Colonic mucosa (tissue), 4 donors: ENCODE measurements around the gene SLC31A2. TPM values are rescaled to one million over a fixed set of nuclear protein-coding genes. Genes with fewer than 3 reads are reported as not detected.

Experiments
- DNase-seq: peaks from one replicate; pipeline ENCODE4 v3.0.0-alpha.2; 2020
- H3K27ac ChIP-seq: fragments of 200-600 bp; one replicate; pipeline ENCODE4 v1.8.0; 2021
- H3K27me3 ChIP-seq: fragments of 200-600 bp; one replicate; pipeline ENCODE4 v1.8.0; 2021
- H3K36me3 ChIP-seq: fragments of 200-600 bp; one replicate; pipeline ENCODE4 v1.8.0; 2021
- H3K4me1 ChIP-seq: fragments of 200-600 bp; one replicate; pipeline ENCODE4 v1.8.0; 2021; ENCODE audit warnings: mild to moderate bottlenecking
- H3K4me3 ChIP-seq: fragments of 200-600 bp; one replicate; pipeline ENCODE4 v1.8.0; 2021
- H3K9ac ChIP-seq, 2 donors: one replicate each; pipeline ENCODE4 v1.7.0; 2013; ENCODE audit warnings: control low read depth in 2 of 2, low read depth in 2 of 2, low read length in 2 of 2
- H3K9me3 ChIP-seq: fragments of 200-600 bp; one replicate; pipeline ENCODE4 v1.8.0; 2021
- intact Hi-C: fragments of 100-400 bp; cut with DNase I; formaldehyde crosslinking; loops from one replicate; pipeline ENCODE4 v1.14.1; 2022
- total RNA-seq, 2 donors: library from RNA; stranded (reverse); fragmentation: NEBNext Ultra II Directional in 1 of 2; extraction: Animal tissue kit (Norgen Biotek cat#: 25700) in 1 of 2; gene quantifications; one replicate each; pipeline ENCODE4 v1.2.1, GENCODE V29; 2021
- TF ChIP-seq, protein P1 (sequence below): fragments of 200-600 bp; IDR thresholded peaks from one replicate; pipeline ENCODE4 v1.8.0; 2022; ENCODE audit warnings: antibody characterized with exemption, mild to moderate bottlenecking
- donor health status: healthy.
- donor health status: DM: no; HTN: no; CAD: no.
- donor health status: DM: no; HTN: no; CAD: no.

Gene SLC31A2
- total RNA-seq, 2 donors from 2014 or later = 6.1 to 14.4 TPM

DNA sequence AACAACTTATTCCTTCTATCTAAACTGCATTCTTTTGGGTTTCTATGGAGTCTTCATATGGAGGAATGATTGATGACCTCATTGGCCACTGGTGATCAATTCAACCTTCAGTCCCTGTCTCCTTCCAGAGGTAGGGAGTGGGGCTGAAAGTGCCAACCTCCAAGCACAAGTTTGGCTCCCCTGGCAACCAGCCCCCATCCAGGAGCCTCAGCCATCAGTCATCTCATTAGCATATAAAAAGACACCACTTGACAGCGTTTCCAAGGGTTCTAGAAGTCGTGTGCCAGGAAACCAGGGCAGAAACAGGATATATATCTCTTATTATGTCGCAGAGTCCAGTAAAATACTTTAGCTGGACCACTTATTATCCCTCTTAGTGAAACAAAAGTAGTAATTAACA lies 9.8 kb downstream of the SLC31A2 start:
- no peaks in the 10 kb centered on the region for H3K27me3 ChIP-seq
- H3K27ac ChIP-seq = no peak overlapping the region
- intact Hi-C loops = no loop called here
- TF ChIP-seq, protein P1, sequence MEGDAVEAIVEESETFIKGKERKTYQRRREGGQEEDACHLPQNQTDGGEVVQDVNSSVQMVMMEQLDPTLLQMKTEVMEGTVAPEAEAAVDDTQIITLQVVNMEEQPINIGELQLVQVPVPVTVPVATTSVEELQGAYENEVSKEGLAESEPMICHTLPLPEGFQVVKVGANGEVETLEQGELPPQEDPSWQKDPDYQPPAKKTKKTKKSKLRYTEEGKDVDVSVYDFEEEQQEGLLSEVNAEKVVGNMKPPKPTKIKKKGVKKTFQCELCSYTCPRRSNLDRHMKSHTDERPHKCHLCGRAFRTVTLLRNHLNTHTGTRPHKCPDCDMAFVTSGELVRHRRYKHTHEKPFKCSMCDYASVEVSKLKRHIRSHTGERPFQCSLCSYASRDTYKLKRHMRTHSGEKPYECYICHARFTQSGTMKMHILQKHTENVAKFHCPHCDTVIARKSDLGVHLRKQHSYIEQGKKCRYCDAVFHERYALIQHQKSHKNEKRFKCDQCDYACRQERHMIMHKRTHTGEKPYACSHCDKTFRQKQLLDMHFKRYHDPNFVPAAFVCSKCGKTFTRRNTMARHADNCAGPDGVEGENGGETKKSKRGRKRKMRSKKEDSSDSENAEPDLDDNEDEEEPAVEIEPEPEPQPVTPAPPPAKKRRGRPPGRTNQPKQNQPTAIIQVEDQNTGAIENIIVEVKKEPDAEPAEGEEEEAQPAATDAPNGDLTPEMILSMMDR = no peak
- H3K4me3 ChIP-seq = no peak overlapping the region
- no peak for DNase-seq
- H3K9me3 ChIP-seq = no peaks in the 10 kb centered on the region
- no peak overlapping the region for H3K9ac ChIP-seq
- peaks cover 25% of the 10 kb centered on the region for H3K36me3 ChIP-seq
- H3K4me1 ChIP-seq = no peaks in the 10 kb centered on the region

DNA sequence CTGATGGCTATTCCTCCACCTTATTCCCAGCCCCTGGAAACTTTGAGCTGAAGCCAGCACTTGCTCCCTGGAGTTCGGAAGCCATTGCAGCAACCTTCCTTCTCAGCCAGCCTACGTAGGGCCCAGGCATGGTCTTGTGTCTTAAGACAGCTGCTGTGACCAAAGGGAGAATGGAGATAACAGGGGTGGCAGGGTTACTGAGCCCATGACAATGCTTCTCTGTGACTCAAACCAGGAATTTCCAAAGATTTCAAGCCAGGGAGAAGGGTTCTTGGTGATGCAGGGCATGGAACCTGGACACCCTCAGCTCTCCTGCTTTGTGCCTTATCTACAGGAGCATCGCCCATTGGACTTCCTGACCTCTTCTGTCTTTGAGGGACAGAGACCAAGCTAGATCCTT lies 12.2 kb downstream of the SLC31A2 start:
- Histone ChIP-seq H3K9me3 (no peaks in the 10 kb centered on the region), H3K4me3 (no peak overlapping the region), H3K27me3 (no peaks in the 10 kb centered on the region), H3K36me3 (peaks cover 35% of the 10 kb centered on the region), H3K27ac (no peak overlapping the region), H3K9ac (no peak overlapping the region), H3K4me1 (no peaks in the 10 kb centered on the region)
- TF ChIP-seq, protein P1 = no peak
- intact Hi-C loops = no loop called here
- DNase-seq = no peak

DNA sequence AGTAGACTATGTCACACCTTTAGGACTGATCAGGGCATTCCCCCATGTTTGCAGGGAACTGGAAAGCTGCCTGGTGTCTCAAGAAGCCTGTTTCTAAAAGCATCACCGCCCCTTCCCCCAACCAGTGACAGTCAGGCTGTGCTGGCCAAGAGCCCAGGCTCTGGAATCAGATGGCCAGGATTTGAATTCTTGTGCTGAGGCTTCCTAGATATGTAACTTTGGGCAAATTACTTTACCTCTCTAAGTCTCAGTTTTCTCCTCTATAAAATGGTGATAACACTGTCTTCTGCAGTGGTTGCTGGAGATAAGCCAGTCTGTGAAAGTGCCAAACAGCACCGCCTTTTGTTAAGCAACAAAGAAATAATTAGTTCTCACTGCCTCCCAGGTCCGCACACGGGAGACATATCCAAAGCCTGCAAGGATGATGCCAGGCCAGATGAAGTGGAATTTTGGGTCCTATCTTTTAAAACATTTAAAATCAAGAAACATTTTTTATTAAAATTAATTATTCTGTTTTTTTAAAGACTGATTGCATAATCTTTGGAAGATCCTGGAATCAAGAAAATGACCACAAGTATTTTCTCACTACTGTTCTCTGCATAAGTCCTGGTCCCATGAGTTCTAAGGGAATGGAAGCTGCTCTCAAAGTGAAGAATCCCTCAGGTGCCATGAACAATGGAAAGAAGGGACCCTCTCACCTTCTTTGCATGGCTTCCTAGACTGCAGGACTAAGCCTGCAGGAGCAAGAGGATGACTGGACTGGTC lies 13.9 kb downstream of the SLC31A2 start:
- Histone ChIP-seq H3K4me3 (no peak overlapping the region), H3K27ac (no peak overlapping the region), H3K9me3 (no peaks in the 10 kb centered on the region), H3K9ac (no peak overlapping the region), H3K27me3 (no peaks in the 10 kb centered on the region), H3K36me3 (peaks cover 49% of the 10 kb centered on the region), H3K4me1 (no peaks in the 10 kb centered on the region)
- intact Hi-C loops = no loop called here
- TF ChIP-seq, protein P1 = no peak
- no peak for DNase-seq

DNA sequence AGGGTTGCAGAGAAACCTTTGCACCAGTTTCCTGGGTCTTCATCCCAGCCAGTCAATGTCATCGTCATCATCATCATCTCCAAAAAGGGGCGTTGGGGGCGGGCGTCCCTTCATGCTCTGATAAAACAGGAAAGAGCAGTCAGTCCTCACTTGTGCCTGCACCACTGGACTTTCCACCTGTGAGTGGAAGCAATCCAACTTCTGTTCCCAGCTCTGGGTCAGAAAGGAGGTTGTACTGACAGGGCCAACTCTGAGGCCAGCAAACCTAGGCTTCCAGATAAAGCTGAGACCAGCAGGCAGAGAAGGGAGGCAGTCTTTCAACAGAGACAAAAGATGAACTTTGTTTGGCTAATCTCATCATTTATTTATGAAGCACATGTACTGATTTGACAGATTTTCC lies 15.2 kb downstream of the SLC31A2 start:
- intact Hi-C loops = no loop called here
- no peaks in the 10 kb centered on the region for H3K27me3 ChIP-seq
- H3K27ac ChIP-seq = no peak overlapping the region
- no peak overlapping the region for H3K4me3 ChIP-seq
- no peaks in the 10 kb centered on the region for H3K4me1 ChIP-seq
- DNase-seq = no peak
- peaks cover 51% of the 10 kb centered on the region for H3K36me3 ChIP-seq
- H3K9ac ChIP-seq = no peak overlapping the region
- no peaks in the 10 kb centered on the region for H3K9me3 ChIP-seq
- TF ChIP-seq, protein P1 = no peak

DNA sequence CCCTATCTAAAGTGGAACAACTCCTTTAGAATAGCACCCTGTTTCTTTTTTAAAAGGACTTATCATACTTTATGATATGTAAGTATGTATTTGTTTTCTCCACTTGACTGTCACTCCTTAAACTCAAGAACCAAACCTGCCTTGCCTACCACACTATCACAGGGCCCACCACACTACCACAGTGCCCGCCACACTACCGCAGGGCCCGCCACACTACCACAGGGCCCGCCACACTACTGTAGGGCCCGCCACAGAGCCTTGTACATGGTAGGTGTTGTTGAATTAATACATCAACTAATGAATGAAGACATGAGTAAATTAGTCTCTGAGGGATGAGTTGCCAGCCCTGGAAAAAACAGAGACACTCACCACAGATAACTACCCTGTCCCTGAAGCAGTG lies 18.0 kb downstream of the SLC31A2 start:
- H3K4me1 ChIP-seq = no peaks in the 10 kb centered on the region
- TF ChIP-seq, protein P1 = no peak
- no peak overlapping the region for H3K4me3 ChIP-seq
- H3K9me3 ChIP-seq = no peaks in the 10 kb centered on the region
- no peak overlapping the region for H3K9ac ChIP-seq
- intact Hi-C loops = no loop called here
- no peak overlapping the region for H3K27ac ChIP-seq
- no peak for DNase-seq
- H3K27me3 ChIP-seq = no peaks in the 10 kb centered on the region
- peaks cover 43% of the 10 kb centered on the region for H3K36me3 ChIP-seq
